ENCODE data around the gene RTTN.
"Not testable (repeated sequence)": the region's sequence is repeated elsewhere in the genome, so short reads cannot be mapped to it uniquely, and the experiment has no call there.

- TF ChIP-seq, protein P1, sequence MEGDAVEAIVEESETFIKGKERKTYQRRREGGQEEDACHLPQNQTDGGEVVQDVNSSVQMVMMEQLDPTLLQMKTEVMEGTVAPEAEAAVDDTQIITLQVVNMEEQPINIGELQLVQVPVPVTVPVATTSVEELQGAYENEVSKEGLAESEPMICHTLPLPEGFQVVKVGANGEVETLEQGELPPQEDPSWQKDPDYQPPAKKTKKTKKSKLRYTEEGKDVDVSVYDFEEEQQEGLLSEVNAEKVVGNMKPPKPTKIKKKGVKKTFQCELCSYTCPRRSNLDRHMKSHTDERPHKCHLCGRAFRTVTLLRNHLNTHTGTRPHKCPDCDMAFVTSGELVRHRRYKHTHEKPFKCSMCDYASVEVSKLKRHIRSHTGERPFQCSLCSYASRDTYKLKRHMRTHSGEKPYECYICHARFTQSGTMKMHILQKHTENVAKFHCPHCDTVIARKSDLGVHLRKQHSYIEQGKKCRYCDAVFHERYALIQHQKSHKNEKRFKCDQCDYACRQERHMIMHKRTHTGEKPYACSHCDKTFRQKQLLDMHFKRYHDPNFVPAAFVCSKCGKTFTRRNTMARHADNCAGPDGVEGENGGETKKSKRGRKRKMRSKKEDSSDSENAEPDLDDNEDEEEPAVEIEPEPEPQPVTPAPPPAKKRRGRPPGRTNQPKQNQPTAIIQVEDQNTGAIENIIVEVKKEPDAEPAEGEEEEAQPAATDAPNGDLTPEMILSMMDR (IDR thresholded peaks at IDR 0.05; ENCODE audit: low read length), result not testable (repeated sequence)
- TF ChIP-seq EZH2phosphoT487 (IDR thresholded peaks at IDR 0.05; ENCODE audit: low read length); EZH2 (optimal IDR thresholded peaks at IDR 0.05; ENCODE audit: low read depth, low read length): not testable (repeated sequence)
Observed at GRCh38 chr18:70102854-70103253, 102.6 kb downstream of the RTTN start.
